Measurements from ENCODE around the gene PCDHGB3.

DNA sequence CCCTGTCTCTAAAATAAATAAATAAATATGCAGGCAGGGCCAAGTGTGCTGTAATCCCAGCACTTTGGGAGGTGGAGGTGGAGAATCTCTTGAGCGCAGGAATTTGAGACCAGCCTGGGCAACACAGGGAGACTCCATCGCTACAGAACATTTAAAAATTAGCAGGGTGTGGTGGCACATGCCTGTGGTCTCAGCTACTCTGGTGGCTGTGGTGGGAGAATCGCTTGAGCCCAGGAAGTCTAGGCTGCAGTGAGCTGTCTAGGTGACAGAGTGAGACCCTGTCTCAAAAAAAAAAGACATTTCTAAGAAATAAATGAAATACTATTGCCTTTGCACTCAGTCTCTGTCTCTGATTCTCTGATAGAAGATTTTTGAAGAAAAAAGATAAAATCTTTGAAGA lies 41.5 kb downstream of the PCDHGB3 start:
- TF ChIP-seq CTCF (IDR thresholded peaks at IDR 0.05; ENCODE audit: extremely low read depth in 1 of 2, insufficient read depth in 1 of 2, low read depth in 1 of 2, low read length in 2 of 2) (no peak), JUN (IDR thresholded peaks at IDR 0.05; ENCODE audit: borderline replicate concordance, insufficient read depth, insufficient read length, low read depth) (no peak), POLR2A (IDR thresholded peaks at IDR 0.05; ENCODE audit: low read depth, low read length) (no peak), EZH2 (IDR thresholded peaks at IDR 0.05; ENCODE audit: borderline replicate concordance, low read depth, low read length, severe bottlenecking) (no peak), POLR2AphosphoS5 (IDR thresholded peaks at IDR 0.05; ENCODE audit: insufficient read depth, low read depth, low read length) (no peak)
